ENCODE measurements around the gene TOMM70. TPM values are rescaled to one million over a fixed set of nuclear protein-coding genes. Genes with fewer than 3 reads are reported as not detected.

TOMM70 gene
- total RNA-seq, 1 donor from 2014 or later: 36.3 TPM

GRCh38 chr3:100317912-100318311, 83.0 kb downstream of the TOMM70 start:
- Mint-ChIP-seq H3K9me3 (ENCODE audit: unreplicated experiment) (no peaks in the 10 kb centered on the region), H3K4me3 (ENCODE audit: unreplicated experiment) (no peak overlapping the region), H3K27me3 (ENCODE audit: unreplicated experiment) (no peaks in the 10 kb centered on the region), H3K27ac (ENCODE audit: unreplicated experiment) (no peak overlapping the region), H3K4me1 (ENCODE audit: unreplicated experiment) (peaks cover 6% of the 10 kb centered on the region), H3K36me3 (ENCODE audit: unreplicated experiment) (peaks cover 16% of the 10 kb centered on the region)
- no peak for DNase-seq (ENCODE audit: extremely low spot score, unreplicated experiment)
- TF ChIP-seq, protein P1, sequence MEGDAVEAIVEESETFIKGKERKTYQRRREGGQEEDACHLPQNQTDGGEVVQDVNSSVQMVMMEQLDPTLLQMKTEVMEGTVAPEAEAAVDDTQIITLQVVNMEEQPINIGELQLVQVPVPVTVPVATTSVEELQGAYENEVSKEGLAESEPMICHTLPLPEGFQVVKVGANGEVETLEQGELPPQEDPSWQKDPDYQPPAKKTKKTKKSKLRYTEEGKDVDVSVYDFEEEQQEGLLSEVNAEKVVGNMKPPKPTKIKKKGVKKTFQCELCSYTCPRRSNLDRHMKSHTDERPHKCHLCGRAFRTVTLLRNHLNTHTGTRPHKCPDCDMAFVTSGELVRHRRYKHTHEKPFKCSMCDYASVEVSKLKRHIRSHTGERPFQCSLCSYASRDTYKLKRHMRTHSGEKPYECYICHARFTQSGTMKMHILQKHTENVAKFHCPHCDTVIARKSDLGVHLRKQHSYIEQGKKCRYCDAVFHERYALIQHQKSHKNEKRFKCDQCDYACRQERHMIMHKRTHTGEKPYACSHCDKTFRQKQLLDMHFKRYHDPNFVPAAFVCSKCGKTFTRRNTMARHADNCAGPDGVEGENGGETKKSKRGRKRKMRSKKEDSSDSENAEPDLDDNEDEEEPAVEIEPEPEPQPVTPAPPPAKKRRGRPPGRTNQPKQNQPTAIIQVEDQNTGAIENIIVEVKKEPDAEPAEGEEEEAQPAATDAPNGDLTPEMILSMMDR (IDR thresholded peaks at IDR 0.05): no peak

- TF ChIP-seq, protein P1 (IDR thresholded peaks at IDR 0.05): peak; percentile 76
- H3K9me3 Mint-ChIP-seq (ENCODE audit: unreplicated experiment): no peaks in the 10 kb centered on the region
- peaks cover 7% of the 10 kb centered on the region for H3K4me1 Mint-ChIP-seq (ENCODE audit: unreplicated experiment)
- H3K4me3 Mint-ChIP-seq (ENCODE audit: unreplicated experiment): no peak overlapping the region
- no peaks in the 10 kb centered on the region for H3K27me3 Mint-ChIP-seq (ENCODE audit: unreplicated experiment)
- DNase-seq (ENCODE audit: extremely low spot score, unreplicated experiment): no peak
- peak overlapping the region; percentile 50 for H3K27ac Mint-ChIP-seq (ENCODE audit: unreplicated experiment)
- peaks cover 16% of the 10 kb centered on the region for H3K36me3 Mint-ChIP-seq (ENCODE audit: unreplicated experiment)
These were observed 84.2 kb downstream of the TOMM70 start for GRCh38 chr3:100316641-100317069.

Other genes starting within 250 kb of the TOMM70 start
- gene TBC1D23, start 140.1 kb downstream of the TOMM70 start, total RNA-seq: 35.3 and 38.9 TPM in 2 replicates
- 46.3 and 47.4 TPM in 2 replicates for gene NIT2, start 66.3 kb downstream of the TOMM70 start, total RNA-seq
- 2.4 and 2.7 TPM in 2 replicates for gene LNP1, start 450 bp upstream of the TOMM70 start, total RNA-seq
- 29.1 and 30.6 TPM in 2 replicates for gene TMEM45A, start 91.5 kb upstream of the TOMM70 start, total RNA-seq
- gene ADGRG7, start 208.5 kb upstream of the TOMM70 start, total RNA-seq: not detected in 2 replicates

All from osteocyte (in vitro differentiated cells).